HG03354 (cell line): ENCODE data around the gene CALD1.

Source experiments
- ATAC-seq: cut with Tn5 transposase; IDR thresholded peaks from one replicate; pipeline ENCODE4 v1.9.1; 2021; ENCODE audit warnings: mild to moderate bottlenecking; ENCODE audit not compliant: unreplicated experiment, poor library complexity, severe bottlenecking

The CALD1 gene

GRCh38 chr7:134820295-134820694 is 40.9 kb downstream of the CALD1 start:
- no peak for ATAC-seq

GRCh38 chr7:134820778-134821177 is 41.3 kb downstream of the CALD1 start:
- no peak for ATAC-seq

GRCh38 chr7:134823400-134823799 is 44.0 kb downstream of the CALD1 start:
- ATAC-seq = no peak

GRCh38 chr7:134825666-134826065 is 46.2 kb downstream of the CALD1 start:
- ATAC-seq = no peak

- no peak for ATAC-seq
Measured at GRCh38 chr7:134826105-134826504, 46.7 kb downstream of the CALD1 start.

GRCh38 chr7:134827436-134827835 is 48.0 kb downstream of the CALD1 start:
- ATAC-seq = no peak

GRCh38 chr7:134827889-134828288 is 48.5 kb downstream of the CALD1 start:
- no peak for ATAC-seq

GRCh38 chr7:134828361-134828760 is 48.9 kb downstream of the CALD1 start:
- no peak for ATAC-seq

- no peak for ATAC-seq
Measured at GRCh38 chr7:134829380-134829986, 50.0 kb downstream of the CALD1 start.

GRCh38 chr7:134831862-134832261 is 52.4 kb downstream of the CALD1 start:
- ATAC-seq = no peak

- no peak for ATAC-seq
Measured at GRCh38 chr7:134832367-134832766, 52.9 kb downstream of the CALD1 start.

GRCh38 chr7:134834689-134835462 is 55.4 kb downstream of the CALD1 start:
- no peak for ATAC-seq

- no peak for ATAC-seq
Measured at GRCh38 chr7:134835463-134835823, 56.0 kb downstream of the CALD1 start.

GRCh38 chr7:134836447-134836846 is 57.0 kb downstream of the CALD1 start:
- no peak for ATAC-seq

- ATAC-seq = no peak
Measured at GRCh38 chr7:134839298-134839697, 59.9 kb downstream of the CALD1 start.

GRCh38 chr7:134842062-134842461 is 62.6 kb downstream of the CALD1 start:
- ATAC-seq = no peak

- no peak for ATAC-seq
Measured at GRCh38 chr7:134842886-134843430, 63.5 kb downstream of the CALD1 start.

GRCh38 chr7:134844200-134844599 is 64.8 kb downstream of the CALD1 start:
- ATAC-seq = no peak

GRCh38 chr7:134845461-134845860 is 66.0 kb downstream of the CALD1 start:
- ATAC-seq = no peak

- ATAC-seq = no peak
Measured at GRCh38 chr7:134847851-134848588, 68.6 kb downstream of the CALD1 start.

- ATAC-seq = no peak
Measured at GRCh38 chr7:134850066-134850465, 70.6 kb downstream of the CALD1 start.
